ENCODE data around the gene GLT1D1.

GRCh38 chr12:128973883-128974681 lies 120.8 kb downstream of the GLT1D1 start:
- TF ChIP-seq GATA2 (IDR thresholded peaks at IDR 0.05; ENCODE audit: low read depth, low read length) = no peak
- TF ChIP-seq GATA3 (IDR thresholded peaks at IDR 0.05; ENCODE audit: low read depth, low read length) = no peak
